Fibroblast of peridontal ligament (primary cell): Measurements from ENCODE around the gene CBLB.

Experiments used
- DNase-seq: peaks from one replicate; pipeline ENCODE4 v3.0.0-alpha.2; 2010; ENCODE audit errors: extremely low read depth

The CBLB gene

DNA sequence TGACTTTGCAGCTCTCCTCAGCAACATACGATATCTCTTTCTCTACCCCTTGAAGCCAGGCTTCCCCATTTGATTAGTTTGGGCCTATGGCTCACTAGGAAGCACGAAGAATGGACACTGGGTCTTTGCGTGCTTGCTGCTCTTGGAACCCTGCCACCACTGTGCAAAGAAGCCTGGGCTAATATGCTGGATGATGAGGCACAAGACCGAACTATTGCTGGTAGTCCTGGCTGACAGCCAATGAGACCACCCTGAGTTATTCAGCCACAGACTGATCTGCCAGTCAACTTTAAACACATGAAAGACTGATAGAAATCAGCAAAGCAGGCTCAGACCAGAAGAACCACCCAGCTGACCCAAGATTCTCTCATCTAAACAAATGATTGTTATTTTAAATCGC is 250.3 kb downstream of the CBLB start:
- no peak for DNase-seq

DNA sequence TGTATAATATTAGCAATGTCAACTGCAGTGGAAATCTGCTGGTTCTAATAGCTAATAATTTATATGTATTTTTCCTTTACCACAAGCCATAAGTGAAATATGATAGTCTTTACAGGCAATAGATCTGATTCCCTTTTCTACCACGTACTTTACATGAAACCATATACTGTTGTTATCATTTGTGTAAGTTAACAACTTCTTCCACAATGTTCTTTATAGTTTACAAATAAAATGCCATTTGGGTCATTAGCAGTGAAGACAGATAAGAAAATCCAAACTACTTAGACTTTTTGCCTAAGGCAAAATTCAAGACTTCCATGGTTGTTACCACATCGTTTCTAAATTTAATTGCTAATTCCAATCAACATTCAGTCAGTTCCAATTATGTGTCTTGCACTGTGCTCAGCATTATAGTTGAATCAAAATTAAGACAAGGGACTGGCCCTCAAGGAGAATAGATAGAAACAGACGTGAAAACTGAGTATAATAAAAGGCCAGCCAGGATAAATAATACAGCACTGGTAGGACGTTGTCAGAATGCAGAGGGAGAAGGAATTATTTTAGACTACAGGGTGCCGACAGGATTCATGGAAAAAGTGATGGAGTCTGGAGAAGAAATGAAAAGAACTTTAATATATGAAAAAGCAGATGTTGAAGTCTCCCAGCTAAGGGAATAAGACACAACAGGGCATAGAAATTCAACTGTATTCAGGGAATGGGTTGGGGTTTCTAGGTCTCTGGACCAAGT is 252.3 kb downstream of the CBLB start:
- no peak for DNase-seq

DNA sequence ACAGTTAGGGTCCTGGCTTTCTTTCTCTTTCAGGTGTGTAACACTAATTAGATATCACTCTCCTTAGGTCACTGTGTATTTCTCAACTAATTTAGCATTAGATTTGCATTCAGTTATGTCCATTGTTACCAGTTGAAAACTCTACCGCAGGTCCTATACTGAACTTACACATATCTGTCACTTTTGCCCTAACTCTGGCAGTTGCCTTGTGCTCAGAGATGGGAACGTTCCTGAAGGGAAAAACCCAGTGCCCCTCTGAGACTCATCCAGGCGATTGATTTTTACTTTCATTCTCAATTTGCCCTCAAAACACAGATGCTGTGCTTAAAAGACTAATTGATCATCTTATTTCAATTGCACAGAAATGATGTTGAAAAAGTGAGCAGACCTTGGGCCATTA is 253.0 kb downstream of the CBLB start:
- no peak for DNase-seq

DNA sequence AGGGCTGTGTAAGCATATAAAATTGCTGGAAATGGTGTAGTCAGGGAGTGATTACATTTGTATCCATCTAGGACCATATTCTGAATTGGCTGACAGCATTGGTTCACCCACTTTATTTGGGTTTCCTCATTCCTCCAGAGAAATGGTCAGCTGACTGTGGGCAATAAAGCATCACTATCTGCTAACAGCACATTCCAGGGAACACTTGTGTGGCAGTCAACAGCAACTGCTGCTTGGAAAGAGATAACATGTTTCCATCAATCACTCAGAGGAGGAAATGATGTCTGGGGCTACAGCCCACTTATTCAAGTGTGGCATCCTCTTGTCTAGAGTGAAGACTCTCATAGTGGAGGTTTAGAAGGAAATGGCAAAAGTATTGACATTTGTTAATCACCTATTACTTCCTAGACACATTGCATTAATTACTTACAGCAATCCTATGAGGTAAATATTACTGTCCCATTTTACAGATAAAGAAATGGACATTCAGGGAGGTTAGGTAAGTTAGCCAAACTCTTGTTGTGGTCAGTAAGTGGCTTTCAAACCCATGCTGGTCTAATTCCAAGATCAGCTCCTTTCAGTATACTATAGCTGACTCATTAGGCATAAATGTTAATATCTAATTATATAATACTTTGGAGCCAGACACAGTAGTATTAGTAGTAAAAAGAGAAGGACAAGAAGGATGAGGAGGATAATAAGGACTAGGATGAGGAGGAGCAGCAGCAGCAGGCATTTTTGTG is 254.4 kb downstream of the CBLB start:
- DNase-seq: peak; percentile 25

DNA sequence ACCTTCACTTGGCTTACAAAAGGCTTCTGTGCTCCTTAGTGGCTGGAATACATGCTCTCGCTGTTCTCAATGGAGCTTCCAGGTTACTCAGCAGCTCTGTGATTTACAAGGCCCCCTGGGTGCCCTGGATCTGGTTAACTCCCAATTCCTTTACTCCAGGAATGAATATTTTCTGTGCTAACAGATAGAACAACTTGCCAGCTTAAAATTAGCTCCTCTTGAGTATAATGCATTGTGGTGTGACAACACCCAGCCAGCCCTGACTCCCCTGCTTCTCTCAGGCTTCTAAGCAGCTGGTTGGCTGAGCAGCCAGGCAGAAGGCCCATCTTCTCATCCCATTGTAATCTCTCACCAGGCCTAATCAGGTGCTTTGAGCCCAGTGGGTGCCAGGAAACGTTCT is 255.7 kb downstream of the CBLB start:
- DNase-seq: peak; percentile 40

DNA sequence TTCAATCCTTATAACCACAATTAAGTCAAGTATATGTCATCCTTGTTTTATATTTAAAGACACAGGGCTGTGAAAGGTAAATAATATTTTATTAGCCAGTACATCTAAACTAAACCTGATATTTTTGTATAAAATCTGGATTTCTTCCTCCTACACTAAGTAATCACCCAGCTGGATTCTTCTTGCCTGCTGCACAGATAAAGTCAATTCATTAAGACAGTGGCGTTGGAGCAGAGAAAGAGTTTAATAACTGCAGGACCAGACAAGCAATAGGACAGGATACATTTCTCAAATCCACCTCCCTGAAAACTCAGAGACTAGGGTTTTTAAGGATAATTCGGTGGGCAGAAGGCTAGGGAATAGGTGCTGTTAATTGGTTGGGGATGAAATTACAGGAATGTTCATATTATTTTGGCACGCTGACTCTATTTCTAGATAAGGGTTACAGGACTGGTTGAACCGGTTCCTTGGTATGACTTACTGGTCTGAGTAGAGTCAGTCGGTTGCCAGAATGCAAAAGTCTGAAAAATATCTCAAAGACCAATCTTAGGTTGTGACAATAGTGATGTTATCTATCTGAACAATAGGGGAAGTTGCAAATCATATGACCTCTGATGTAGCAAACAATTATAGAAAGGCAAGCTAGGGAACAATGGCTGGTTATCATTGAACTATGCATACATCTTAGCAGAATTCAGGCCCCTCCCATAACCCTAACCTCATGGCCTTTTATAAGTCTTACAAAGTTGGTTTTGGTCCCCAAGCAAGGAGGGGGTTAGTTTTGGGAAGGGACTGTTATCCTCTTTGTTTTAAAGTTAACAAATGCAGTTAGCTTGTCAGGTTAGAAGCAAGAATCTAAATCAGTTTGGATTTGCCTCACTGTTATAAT is 257.3 kb downstream of the CBLB start:
- DNase-seq: no peak

DNA sequence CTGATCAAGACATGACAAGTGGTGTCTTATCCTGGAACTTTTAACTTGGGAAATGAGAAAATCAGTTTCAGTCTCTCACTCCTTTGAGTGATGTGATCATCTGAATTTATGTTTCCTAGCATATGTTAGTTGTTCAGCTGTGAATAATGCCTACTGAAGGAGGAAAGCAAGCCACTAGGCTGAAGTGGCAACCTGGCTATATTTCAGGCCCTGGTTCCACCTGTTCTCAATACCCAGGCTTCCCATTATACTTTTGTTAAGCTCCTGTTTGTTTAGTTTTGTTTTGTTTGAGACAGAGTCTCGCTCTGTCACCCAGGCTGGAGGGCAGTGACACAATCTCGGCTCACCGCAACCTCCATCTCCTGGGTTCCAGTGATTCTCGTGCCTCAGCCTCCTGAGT is 258.3 kb downstream of the CBLB start:
- no peak for DNase-seq

DNA sequence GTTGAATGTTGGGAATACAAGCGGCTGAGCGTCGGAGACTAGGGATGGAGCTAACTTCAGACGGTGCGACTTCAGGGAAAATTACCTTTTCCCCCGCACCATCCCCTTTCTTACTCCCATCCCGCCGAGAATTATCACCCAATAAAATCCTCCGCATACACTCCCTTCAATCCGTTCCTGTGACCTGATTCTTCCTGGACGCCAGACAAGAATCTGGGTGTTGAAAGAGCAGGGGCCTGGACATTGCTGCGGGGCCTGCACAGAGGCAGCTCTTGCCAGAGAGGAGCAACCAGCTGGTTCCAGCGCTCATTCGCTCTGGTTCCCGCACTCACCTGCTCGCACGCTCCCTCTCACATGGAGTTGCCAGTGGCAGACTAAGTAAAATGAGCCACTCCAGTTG is 260.2 kb downstream of the CBLB start:
- DNase-seq: no peak

DNA sequence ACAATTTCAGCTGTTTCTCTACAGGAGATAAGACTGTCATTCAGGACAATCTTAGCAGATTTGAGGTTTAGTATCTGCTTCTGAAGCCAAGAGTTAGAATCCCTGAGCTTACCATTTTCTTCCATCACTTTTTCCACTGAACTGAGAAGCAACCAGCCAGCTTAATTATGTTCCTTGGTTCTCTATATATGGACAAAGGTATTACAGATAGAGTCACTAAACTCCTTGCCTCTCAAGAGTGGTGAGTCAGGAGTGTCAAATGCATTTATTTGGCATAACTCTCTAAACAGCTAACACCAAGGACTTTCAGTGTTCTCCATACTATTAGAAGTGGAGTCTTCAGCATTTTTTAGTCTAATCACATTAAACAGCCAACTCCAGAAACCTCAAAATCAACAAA is 262.8 kb downstream of the CBLB start:
- DNase-seq: peak; percentile 57
